ENCODE results near the gene FARS2. TPM values are rescaled to one million over a fixed set of nuclear protein-coding genes. Genes with fewer than 3 reads are reported as not detected.

The FARS2 gene
- total and polyA plus RNA-seq, 2 donors (not counting 1 experiment from before 2014, with no cell fraction given): 11.0 to 18.5 TPM

- H3K4me1 ChIP-seq (ENCODE audit: control insufficient read depth, extremely low read depth, insufficient read depth, low read length): peaks cover 1% of the 10 kb centered on the region
- H3K4me3 ChIP-seq (replicated peaks in 1 of 4; ENCODE audit: control extremely low read depth in 1 of 4, insufficient read depth in 1 of 4, low read depth in 3 of 4, low read length in 4 of 4): no peak overlapping the region
- no peaks in the 10 kb centered on the region for H3K79me2 ChIP-seq (ENCODE audit: control insufficient read depth, insufficient read depth, low read length)
- no peaks in the 10 kb centered on the region for H3K36me3 ChIP-seq (ENCODE audit: control insufficient read depth, insufficient read depth, low read length)
- H4K20me1 ChIP-seq (ENCODE audit: control insufficient read depth, extremely low read depth, insufficient read depth, low read length): no peaks in the 10 kb centered on the region
- no peak overlapping the region for H3K27ac ChIP-seq (ENCODE audit: insufficient read depth, low read length)
- H3K27me3 ChIP-seq (ENCODE audit: control insufficient read depth, insufficient read depth, low read length): no peaks in the 10 kb centered on the region
- no peak for DNase-seq (ENCODE audit: low read depth in 2 of 2)
- no peak for TF ChIP-seq CTCF (conservative IDR thresholded peaks at IDR 0.05 in 1 of 2, IDR thresholded peaks at IDR 0.05 in 1 of 2; ENCODE audit: low read depth in 1 of 2, low read length in 2 of 2)
- TF ChIP-seq EZH2 (IDR thresholded peaks at IDR 0.05; ENCODE audit: low read length, missing control alignments): no peak
- H2AFZ ChIP-seq (ENCODE audit: low read length): no peak overlapping the region
- H3K9ac ChIP-seq (ENCODE audit: insufficient read depth, low read length): no peak overlapping the region
- H3K4me2 ChIP-seq (ENCODE audit: extremely low read depth, insufficient read depth, low read length): no peak overlapping the region
- H3K9me3 ChIP-seq (ENCODE audit: control insufficient read depth, insufficient read depth, low read depth, low read length): no peaks in the 10 kb centered on the region
These were observed 405.4 kb downstream of the FARS2 start for GRCh38 chr6:5666695-5667094.

DNA sequence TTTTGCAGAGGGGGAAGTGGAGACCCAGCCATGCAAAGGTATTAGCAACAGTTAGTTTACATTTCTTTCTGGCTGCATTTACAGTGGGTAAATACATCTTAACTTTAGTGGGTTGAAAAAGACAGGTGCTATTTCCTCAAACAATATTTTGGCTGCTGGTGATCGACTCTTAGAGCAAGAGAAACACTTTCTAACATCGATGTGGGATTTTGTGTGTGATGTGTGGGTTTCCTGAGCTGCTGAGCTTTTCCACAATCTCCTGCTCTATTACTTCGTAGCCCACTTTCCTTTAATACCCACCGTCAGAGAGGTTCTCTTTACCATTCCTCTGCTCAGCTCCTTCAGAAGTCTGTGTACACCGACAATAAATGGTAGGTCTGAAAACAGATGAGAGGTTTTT, 406.4 kb downstream of the FARS2 start:
- no peak overlapping the region for H2AFZ ChIP-seq (ENCODE audit: low read length)
- H3K27ac ChIP-seq (ENCODE audit: insufficient read depth, low read length): no peak overlapping the region
- H3K9me3 ChIP-seq (ENCODE audit: control insufficient read depth, insufficient read depth, low read depth, low read length): no peaks in the 10 kb centered on the region
- peaks cover 8% of the 10 kb centered on the region for H3K4me1 ChIP-seq (ENCODE audit: control insufficient read depth, extremely low read depth, insufficient read depth, low read length)
- no peaks in the 10 kb centered on the region for H4K20me1 ChIP-seq (ENCODE audit: control insufficient read depth, extremely low read depth, insufficient read depth, low read length)
- no peaks in the 10 kb centered on the region for H3K79me2 ChIP-seq (ENCODE audit: control insufficient read depth, insufficient read depth, low read length)
- DNase-seq (ENCODE audit: low read depth in 2 of 2): no peak
- H3K4me3 ChIP-seq (replicated peaks in 1 of 4; ENCODE audit: control extremely low read depth in 1 of 4, insufficient read depth in 1 of 4, low read depth in 3 of 4, low read length in 4 of 4): no peak overlapping the region
- H3K9ac ChIP-seq (ENCODE audit: insufficient read depth, low read length): no peak overlapping the region
- no peak overlapping the region for H3K4me2 ChIP-seq (ENCODE audit: extremely low read depth, insufficient read depth, low read length)
- no peaks in the 10 kb centered on the region for H3K27me3 ChIP-seq (ENCODE audit: control insufficient read depth, insufficient read depth, low read length)
- TF ChIP-seq EZH2 (IDR thresholded peaks at IDR 0.05; ENCODE audit: low read length, missing control alignments) (no peak), CTCF (conservative IDR thresholded peaks at IDR 0.05 in 1 of 2, IDR thresholded peaks at IDR 0.05 in 1 of 2; ENCODE audit: low read depth in 1 of 2, low read length in 2 of 2) (no peak)
- H3K36me3 ChIP-seq (ENCODE audit: control insufficient read depth, insufficient read depth, low read length): no peaks in the 10 kb centered on the region

DNA sequence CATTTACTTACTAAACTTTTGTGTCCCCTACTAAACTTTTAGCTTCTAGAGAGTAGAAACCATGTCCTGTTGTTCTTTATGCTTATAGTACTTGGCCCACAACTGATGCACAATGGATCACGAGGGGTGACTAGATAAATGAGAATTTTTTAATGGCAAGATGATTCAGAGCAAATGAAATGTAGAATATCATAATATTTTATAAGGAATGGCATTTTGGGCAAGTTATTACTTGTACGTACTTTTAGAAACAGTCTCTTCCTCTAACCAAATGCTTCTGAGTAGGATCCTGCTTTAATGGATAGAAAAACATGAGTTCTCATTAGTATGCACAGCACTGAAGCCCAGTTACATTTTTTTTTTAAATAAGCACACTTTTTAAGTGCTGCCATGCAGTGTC, 409.1 kb downstream of the FARS2 start:
- Histone ChIP-seq H3K27me3 (ENCODE audit: control insufficient read depth, insufficient read depth, low read length) (no peaks in the 10 kb centered on the region), H3K9me3 (ENCODE audit: control insufficient read depth, insufficient read depth, low read depth, low read length) (no peaks in the 10 kb centered on the region), H3K79me2 (ENCODE audit: control insufficient read depth, insufficient read depth, low read length) (no peaks in the 10 kb centered on the region), H3K4me3 (replicated peaks in 1 of 4; ENCODE audit: control extremely low read depth in 1 of 4, insufficient read depth in 1 of 4, low read depth in 3 of 4, low read length in 4 of 4) (no peak overlapping the region), H4K20me1 (ENCODE audit: control insufficient read depth, extremely low read depth, insufficient read depth, low read length) (no peaks in the 10 kb centered on the region), H3K27ac (ENCODE audit: insufficient read depth, low read length) (no peak overlapping the region), H2AFZ (ENCODE audit: low read length) (no peak overlapping the region), H3K4me2 (ENCODE audit: extremely low read depth, insufficient read depth, low read length) (no peak overlapping the region), H3K36me3 (ENCODE audit: control insufficient read depth, insufficient read depth, low read length) (no peaks in the 10 kb centered on the region), H3K4me1 (ENCODE audit: control insufficient read depth, extremely low read depth, insufficient read depth, low read length) (peaks cover 17% of the 10 kb centered on the region), H3K9ac (ENCODE audit: insufficient read depth, low read length) (no peak overlapping the region)
- TF ChIP-seq CTCF (conservative IDR thresholded peaks at IDR 0.05 in 1 of 2, IDR thresholded peaks at IDR 0.05 in 1 of 2; ENCODE audit: low read depth in 1 of 2, low read length in 2 of 2): no peak
- no peak for TF ChIP-seq EZH2 (IDR thresholded peaks at IDR 0.05; ENCODE audit: low read length, missing control alignments)
- no peak for DNase-seq (ENCODE audit: low read depth in 2 of 2)

All from fibroblast of lung (primary cell).